DND-41 (cell line): ENCODE data around the gene MOGAT2.

Source experiments
- CTCF ChIP-seq: IDR thresholded peaks from 2 replicates; pipeline ENCODE4 v1.5.1; 2012; ENCODE audit warnings: borderline replicate concordance, low read length, moderate library complexity, mild to moderate bottlenecking; ENCODE audit not compliant: poor library complexity, severe bottlenecking; ENCODE audit errors: extremely low read depth
- EZH2 ChIP-seq: IDR thresholded peaks from 3 replicates; pipeline ENCODE4 v1.6.1; 2012; ENCODE audit warnings: borderline replicate concordance, low read depth, mild to moderate bottlenecking, moderate library complexity, low read length, inconsistent platforms; ENCODE audit not compliant: severe bottlenecking

GRCh38 chr11:75773595-75774353 is 56.1 kb downstream of the MOGAT2 start:
- TF ChIP-seq CTCF (no peak), EZH2 (no peak)
